H1 (cell line): Measurements from ENCODE around the gene RASSF3. TPM values are rescaled to one million over a fixed set of nuclear protein-coding genes. Genes with fewer than 3 reads are reported as not detected.
A peak's percentile ranks its signal among the peaks of the same experiment; 100 is the strongest.

Experiments
- CTCF ChIA-PET: fragments of 300-600 bp; sonication (Branson Sonifier 250); formaldehyde crosslinking; loops from one replicate; lab custom pipeline; 2021; ENCODE audit not compliant: partially characterized antibody; lab: Charles Lee
- POLR2A ChIA-PET: fragments of 300-600 bp; sonication (Branson Sonifier 250); formaldehyde crosslinking; loops from one replicate; lab custom pipeline; 2021; ENCODE audit warnings: inconsistent platforms; ENCODE audit not compliant: partially characterized antibody; lab: Charles Lee
- DNase-seq, 2 experiments: peaks; one replicate each; pipeline versions ENCODE4 v3.0.0 to v3.0.0-alpha.2; 2010 to 2022; ENCODE audit warnings: low spot score in 2 of 2, low read depth in 1 of 2, mixed read lengths in 1 of 2
- FAIRE-seq: peaks from 2 replicates; lab custom pipeline; 2011; peaks lifted over from hg19 to GRCh38; lab: Jason Lieb, UNC
- H2AFZ ChIP-seq: 2 replicates; pipeline ENCODE4 v1.8.1; 2012; ENCODE audit warnings: low read length, inconsistent platforms
- H2AK5ac ChIP-seq: 2 replicates; pipeline ENCODE4 v1.6.1; 2013; ENCODE audit warnings: low read depth, low read length
- H2BK120ac ChIP-seq: replicated peaks from 2 replicates; pipeline ENCODE3; 2013; ENCODE audit warnings: low read depth, low read length, inconsistent platforms
- H2BK12ac ChIP-seq: 2 replicates; pipeline ENCODE4 v1.6.1; 2013; ENCODE audit warnings: low read depth, low read length
- H2BK15ac ChIP-seq: 2 replicates; pipeline ENCODE4 v1.6.1; 2013; ENCODE audit warnings: low read length
- H2BK20ac ChIP-seq: 2 replicates; pipeline ENCODE4 v1.6.1; 2013; ENCODE audit warnings: low read length
- H2BK5ac ChIP-seq: 2 replicates; pipeline ENCODE4 v1.6.1; 2013; ENCODE audit warnings: low read depth, low read length
- H3K14ac ChIP-seq: 2 replicates; pipeline ENCODE4 v1.6.1; 2013; ENCODE audit warnings: inconsistent platforms; ENCODE audit not compliant: insufficient read length
- H3K18ac ChIP-seq: 2 replicates; pipeline ENCODE4 v1.6.1; 2013; ENCODE audit warnings: low read length; ENCODE audit errors: extremely low read depth
- H3K23ac ChIP-seq: 2 replicates; pipeline ENCODE4 v1.6.1; 2013; ENCODE audit warnings: inconsistent platforms; ENCODE audit not compliant: insufficient read length
- H3K23me2 ChIP-seq: 2 replicates; pipeline ENCODE4 v1.6.1; 2013; ENCODE audit warnings: low read depth, low read length
- H3K27ac ChIP-seq: 2 replicates; pipeline ENCODE4 v1.6.1; 2011; ENCODE audit warnings: low read depth, low read length, inconsistent platforms
- H3K27me3 ChIP-seq, 4 experiments: replicated peaks in 1 of 4; 1 replicate in 1 of 4; 2 replicates in 3 of 4; pipeline versions ENCODE4 v1.6.1 to v1.8.1; 2011 to 2013; ENCODE audit warnings: low read length in 3 of 4, mild to moderate bottlenecking in 3 of 4, inconsistent platforms in 2 of 4, mixed read lengths in 2 of 4, moderate library complexity in 1 of 4; ENCODE audit not compliant: control insufficient read depth in 3 of 4, insufficient read depth in 3 of 4; ENCODE audit errors: extremely low read depth in 1 of 4
- H3K36me3 ChIP-seq, 4 experiments: 2 replicates each; pipeline versions ENCODE4 v1.6.1 to v1.8.1; 2011 to 2013; ENCODE audit warnings: mild to moderate bottlenecking in 4 of 4, low read length in 3 of 4, moderate library complexity in 2 of 4, control low read depth in 1 of 4, inconsistent platforms in 1 of 4; ENCODE audit not compliant: insufficient read depth in 4 of 4, control insufficient read depth in 2 of 4
- H3K4ac ChIP-seq: replicated peaks from 2 replicates; pipeline ENCODE3; 2013; ENCODE audit warnings: low read length, low read depth, mixed read lengths, inconsistent platforms; ENCODE audit not compliant: insufficient read length
- H3K4me1 ChIP-seq, 4 experiments: replicated peaks in 1 of 4; 1 replicate in 1 of 4; 2 replicates in 3 of 4; pipeline versions ENCODE4 v1.6.1 to v1.8.1; 2011 to 2013; ENCODE audit warnings: low read length in 3 of 4, inconsistent platforms in 2 of 4, mixed read lengths in 1 of 4; ENCODE audit not compliant: insufficient read depth in 4 of 4, control insufficient read depth in 3 of 4
- H3K4me2 ChIP-seq, 2 experiments: 2 replicates each; pipeline versions ENCODE4 v1.6.1 to v1.8.1; 2011 to 2013; ENCODE audit warnings: low read depth in 2 of 2, low read length in 2 of 2, control low read depth in 1 of 2, inconsistent platforms in 1 of 2, mild to moderate bottlenecking in 1 of 2; ENCODE audit not compliant: insufficient read depth in 1 of 2
- H3K4me3 ChIP-seq, 4 experiments: fragments of 200-600, 300-600 bp in 1 of 4; sonication (generic), shearing (Covaris generic), sonication (Bioruptor Twin) in 1 of 4; 2 replicates each; pipeline versions ENCODE4 v1.5.1 to v1.8.1; 2011 to 2016; ENCODE audit warnings: low read length in 4 of 4, low read depth in 3 of 4, control low read depth in 2 of 4, inconsistent platforms in 2 of 4, mild to moderate bottlenecking in 2 of 4, mixed read lengths in 1 of 4, moderate library complexity in 1 of 4; ENCODE audit not compliant: insufficient read depth in 2 of 4; ENCODE audit errors: extremely low read depth in 1 of 4
- H3K56ac ChIP-seq: replicated peaks from 2 replicates; pipeline ENCODE3; 2013; ENCODE audit warnings: low read depth, mild to moderate bottlenecking, mixed read lengths, low read length, inconsistent platforms; ENCODE audit not compliant: insufficient read length
- H3K79me1 ChIP-seq: 2 replicates; pipeline ENCODE4 v1.6.1; 2013; ENCODE audit warnings: low read depth, low read length, control low read depth
- H3K79me2 ChIP-seq, 2 experiments: 2 replicates each; pipeline versions ENCODE4 v1.6.1 to v1.8.1; 2012 to 2013; ENCODE audit warnings: low read length in 2 of 2, mild to moderate bottlenecking in 2 of 2, inconsistent platforms in 1 of 2; ENCODE audit not compliant: insufficient read depth in 2 of 2, control insufficient read depth in 1 of 2
- H3K9ac ChIP-seq, 4 experiments: replicated peaks in 1 of 4; 1 replicate in 1 of 4; 2 replicates in 3 of 4; pipeline versions ENCODE4 v1.6.1 to v1.8.1; 2011 to 2013; ENCODE audit warnings: low read depth in 3 of 4, low read length in 3 of 4, control low read depth in 2 of 4, mild to moderate bottlenecking in 2 of 4, moderate library complexity in 2 of 4, inconsistent platforms in 1 of 4; ENCODE audit errors: extremely low read depth in 1 of 4
- H3K9me3 ChIP-seq, 2 experiments: 2 replicates each; pipeline versions ENCODE4 v1.6.1 to v1.8.1; 2012 to 2013; ENCODE audit warnings: mild to moderate bottlenecking in 2 of 2, moderate library complexity in 2 of 2, control low read depth in 1 of 2, inconsistent platforms in 1 of 2, low read depth in 1 of 2, low read length in 1 of 2, mixed read lengths in 1 of 2; ENCODE audit not compliant: insufficient read depth in 2 of 2
- H4K20me1 ChIP-seq, 2 experiments: replicated peaks in 1 of 2; 2 replicates each; pipeline versions ENCODE3 to v1.8.1; 2011 to 2013; ENCODE audit warnings: inconsistent platforms in 2 of 2, low read length in 2 of 2, mild to moderate bottlenecking in 1 of 2; ENCODE audit not compliant: insufficient read depth in 2 of 2, control insufficient read depth in 1 of 2
- H4K5ac ChIP-seq: 2 replicates; pipeline ENCODE4 v1.6.1; 2013; ENCODE audit warnings: low read length, low read depth, mixed read lengths, inconsistent platforms; ENCODE audit not compliant: insufficient read length
- H4K8ac ChIP-seq: 2 replicates; pipeline ENCODE4 v1.8.0; 2013; ENCODE audit warnings: mild to moderate bottlenecking, moderate library complexity, low read length, inconsistent platforms; ENCODE audit not compliant: insufficient read depth; ENCODE audit errors: extremely low read depth
- H4K91ac ChIP-seq: replicated peaks from 2 replicates; pipeline ENCODE3; 2013; ENCODE audit warnings: low read length, mixed read lengths, inconsistent platforms; ENCODE audit not compliant: insufficient read length
- CHD1 ChIP-seq: IDR thresholded peaks from 2 replicates; pipeline ENCODE4 v1.6.1; 2012; ENCODE audit warnings: low read depth, low read length, improper control_type of control experiment
- CTCF ChIP-seq, 3 experiments: IDR thresholded peaks; 1 replicate in 2 of 3; 2 replicates in 1 of 3; pipeline versions ENCODE4 v1.5.1 to v1.6.1; 2011; ENCODE audit warnings: low read length in 3 of 3, mild to moderate bottlenecking in 3 of 3, inconsistent platforms in 2 of 3, low read depth in 1 of 3, moderate library complexity in 1 of 3; ENCODE audit not compliant: insufficient read depth in 1 of 3; ENCODE audit errors: control extremely low read depth in 1 of 3
- KDM4A ChIP-seq: IDR thresholded peaks from one replicate; pipeline ENCODE4 v1.7.1; 2012; ENCODE audit warnings: low read depth, mild to moderate bottlenecking, moderate library complexity, low read length, inconsistent platforms; ENCODE audit not compliant: severe bottlenecking
- NANOG ChIP-seq: IDR thresholded peaks from 2 replicates; pipeline ENCODE4 v1.6.1; 2011; ENCODE audit warnings: low read length, low read depth, mild to moderate bottlenecking, inconsistent platforms; ENCODE audit not compliant: insufficient read depth, poor library complexity, severe bottlenecking
- PHF8 ChIP-seq: fragments of 200-600 bp; sonication (generic); conservative IDR thresholded peaks from 2 replicates; pipeline ENCODE4 v1.7.1; 2012; ENCODE audit warnings: low read depth, mild to moderate bottlenecking, inconsistent platforms, low read length, moderate library complexity
- POLR2AphosphoS5 ChIP-seq: IDR thresholded peaks from 2 replicates; pipeline ENCODE4 v1.6.1; 2011; ENCODE audit warnings: low read depth, low read length
- USF2 ChIP-seq: IDR thresholded peaks from 2 replicates; pipeline ENCODE4 v1.6.1; 2011; ENCODE audit warnings: low read length, improper control_type of control experiment
- WGBS, 2 experiments: shearing (Covaris generic) in 1 of 2; methylation state at CpG; one replicate each; pipeline versions ENCODE4 v1.1.6 to v1.1.7; 2013 to 2015; ENCODE audit warnings: low lambda C conversion rate in 2 of 2, mixed read lengths in 2 of 2, inconsistent platforms in 1 of 2, low coverage in 1 of 2, missing lambda C conversion rate in 1 of 2; ENCODE audit not compliant: insufficient replicate concordance in 2 of 2, insufficient coverage in 1 of 2, insufficient read length in 1 of 2; ENCODE audit errors: extremely low coverage in 1 of 2, missing lambda C conversion rate in 1 of 2; 5-methylcytosine and 5-hydroxymethylcytosine counted together
- polyA plus RNA-seq, 7 experiments: library from polyadenylated mRNA; depleted of rRNA in 3 of 7; stranded (reverse) in 5 of 7; unstranded in 2 of 7; fragments of >200 nt in 5 of 7; fragments of 200-250 nt in 2 of 7; gene quantifications; 1 replicate in 5 of 7; 2 replicates in 1 of 7; 4 replicates in 1 of 7; pipeline versions ENCODE4 v1.2.1 to v1.2.3, GENCODE V29; 2011 to 2013; ENCODE audit warnings: missing spikeins in 2 of 7, mixed read lengths in 2 of 7
- total RNA-seq: library from RNA; stranded (reverse); fragmentation: NEBNext Ultra II Directional; extraction: Animal tissue kit (Norgen Biotek cat#: 25700); gene quantifications from 2 replicates; pipeline ENCODE4 v1.2.1, GENCODE V29; 2021

RASSF3 gene
- total and polyA plus RNA-seq, 2 of the 8 experiments (the other 6 are each of a cell fraction or from before 2014, with no cell fraction given): 19.1 to 64.3 TPM

DNA sequence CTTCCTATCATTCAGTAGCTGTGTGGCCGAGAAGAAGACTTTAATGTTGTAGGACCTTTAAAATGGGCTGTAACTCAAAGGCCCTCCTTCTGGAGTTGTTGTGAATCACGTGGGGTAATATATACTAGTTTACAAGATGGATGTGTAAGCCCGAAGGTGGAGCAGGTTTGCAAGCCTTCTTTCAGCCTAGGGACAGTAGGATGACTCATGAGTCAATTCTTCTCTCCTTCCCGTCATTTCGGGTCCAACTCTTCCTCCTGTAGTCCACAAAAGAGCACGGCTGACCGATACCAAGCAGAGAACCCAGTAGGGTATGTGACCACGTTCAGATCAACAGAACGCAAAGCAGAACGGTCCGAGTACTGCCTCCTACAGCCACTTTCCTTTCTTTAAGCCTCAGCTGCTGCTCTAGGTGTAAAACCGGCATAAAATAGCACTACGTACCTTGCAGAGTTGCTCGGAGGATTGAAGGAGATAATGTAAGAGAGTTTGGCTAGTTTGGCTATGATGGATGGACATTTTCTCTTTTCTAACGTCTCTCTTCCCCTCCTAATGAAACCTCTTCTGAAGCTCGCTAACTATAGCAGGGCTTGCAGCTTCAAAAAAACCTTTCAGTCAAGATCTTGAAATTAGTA lies 1.3 kb upstream of the RASSF3 start:
- H2AK5ac ChIP-seq: no peak overlapping the region
- peak overlapping the region; percentile 39 to 94 (median 58) for H3K4me3 ChIP-seq
- DNase-seq (peak in 1 of 2 experiments; percentile 63), FAIRE-seq (no peak)
- peak overlapping the region; percentile 46; the same call in 1 of the 2 replicates for H2BK12ac ChIP-seq
- ChIA-PET CTCF (interaction anchor here (0.5 to 4.9 kb wide), 23 partner anchors 8 to 152 kb away, joined by 3 to 26 read pairs (median 4); no protein-coding TSS in a partner anchor), POLR2A (interaction anchor here (0.6 to 3.9 kb wide), 14 partner anchors 11 to 158 kb away, joined by 3 to 34 read pairs (median 5); no protein-coding TSS in a partner anchor)
- peak overlapping the region in 2 of 4 experiments; percentile 52 to 62; a peak in 5 of 7 replicates for H3K9ac ChIP-seq
- H4K5ac ChIP-seq: peak overlapping the region; percentile 20
- no peak overlapping the region for H2BK20ac ChIP-seq
- no peaks in the 10 kb centered on the region for H3K9me3 ChIP-seq
- peak overlapping the region; percentile 4 for H4K91ac ChIP-seq
- H4K20me1 ChIP-seq: peaks cover 0 to 4% of the 10 kb centered on the region in 2 experiments
- H2BK120ac ChIP-seq: no peak overlapping the region
- no peak overlapping the region for H2BK15ac ChIP-seq
- peak overlapping the region; percentile 86 to 87 for H3K4me2 ChIP-seq
- peak overlapping the region; percentile 69; the same call in 1 of the 2 replicates for H2BK5ac ChIP-seq
- H3K23me2 ChIP-seq: peaks cover 17% of the 10 kb centered on the region
- H3K27me3 ChIP-seq: no peaks in the 10 kb centered on the region
- no peak overlapping the region for H3K14ac ChIP-seq
- WGBS, 2 experiments: 13% methylated on average over 16 of the region's 16 CpGs; no CpG with 5 or more reads in 1 of the 2 experiments
- H3K23ac ChIP-seq: no peak overlapping the region
- H3K27ac ChIP-seq: no peak overlapping the region
- H3K79me2 ChIP-seq: peaks cover 14 to 31% of the 10 kb centered on the region in 2 experiments
- H3K18ac ChIP-seq: peak overlapping the region; percentile 91; the same call in 1 of the 2 replicates
- H3K4ac ChIP-seq: no peak overlapping the region
- no peak overlapping the region for H3K56ac ChIP-seq
- peaks cover 0 to 5% (median 1%) of the 10 kb centered on the region in 4 experiments; a peak in 4 of 7 replicates for H3K4me1 ChIP-seq
- peak overlapping the region; percentile 94 for H2AFZ ChIP-seq
- H3K36me3 ChIP-seq: no peaks in the 10 kb centered on the region
- no peak overlapping the region for H4K8ac ChIP-seq
- H3K79me1 ChIP-seq: no peaks in the 10 kb centered on the region; the same call in 1 of the 2 replicates
- TF ChIP-seq CHD1 (no peak), KDM4A (peak; percentile 44), POLR2AphosphoS5 (0 out of 2 replicates have a peak, but pooled peaks have one; percentile 53), PHF8 (0 out of 2 replicates have a peak, but pooled peaks have one; percentile 41), CTCF (IDR thresholded peaks at IDR 0.05; ENCODE audit: control extremely low read depth in 1 of 3, insufficient read depth in 1 of 3, low read depth in 1 of 3, low read length in 3 of 3) (peak in 1 of 3 experiments; percentile 19; a peak in 1 of 4 replicates), NANOG (no peak), USF2 (no peak)
